K562 (cell line): ENCODE results near the gene CDKN2C. TPM values are rescaled to one million over a fixed set of nuclear protein-coding genes. Genes with fewer than 3 reads are reported as not detected.

Experiments
- BCL6 ChIP-seq: fragments of 250-450 bp; sonication (Bioruptor Pico); IDR thresholded peaks from 2 replicates; pipeline ENCODE4 v1.4.0; 2020
- CREB3L1 ChIP-seq: fragments of 450-650 bp; IDR thresholded peaks from 2 replicates; pipeline ENCODE4 v1.6.1; 2014; ENCODE audit warnings: low read depth, mild to moderate bottlenecking, moderate library complexity, borderline replicate concordance
- CXXC5 ChIP-seq: fragments of 250-450 bp; sonication (Bioruptor Pico); IDR thresholded peaks from 2 replicates; pipeline ENCODE4 v1.8.0; 2022; ENCODE audit warnings: inconsistent platforms, mild to moderate bottlenecking, moderate library complexity
- E2F3 ChIP-seq: fragments of 250-450 bp; sonication (Bioruptor Pico); IDR thresholded peaks from 2 replicates; pipeline ENCODE4 v1.4.0; 2020; ENCODE audit warnings: mild to moderate bottlenecking
- EP400 ChIP-seq: fragments of 450-650 bp; IDR thresholded peaks from 2 replicates; pipeline ENCODE4 v1.6.1; 2017; ENCODE audit warnings: antibody characterized with exemption, mild to moderate bottlenecking, moderate library complexity
- MTA3 ChIP-seq: fragments of 450-650 bp; formaldehyde crosslinking; IDR thresholded peaks from 2 replicates; pipeline ENCODE4 v1.6.1; 2017; ENCODE audit warnings: mild to moderate bottlenecking, borderline replicate concordance
- PCBP2 ChIP-seq: fragments of 200-400 bp; formaldehyde crosslinking; IDR thresholded peaks from 2 replicates; pipeline ENCODE4 v1.6.1; 2018; ENCODE audit warnings: low read length, low read depth, mild to moderate bottlenecking, moderate library complexity; ENCODE audit not compliant: poor library complexity, severe bottlenecking
- RBBP5 ChIP-seq: fragments of 200-600 bp; sonication (generic); IDR thresholded peaks from 2 replicates; pipeline ENCODE4 v1.6.1; 2012; ENCODE audit warnings: borderline replicate concordance, mild to moderate bottlenecking, low read length, control low read depth, inconsistent platforms; ENCODE audit not compliant: insufficient read depth, poor library complexity, severe bottlenecking
- SAFB ChIP-seq: fragments of 200-400 bp; formaldehyde crosslinking; IDR thresholded peaks from 2 replicates; pipeline ENCODE4 v1.6.1; 2017; ENCODE audit warnings: low read depth, low read length, borderline replicate concordance
- SIX5 ChIP-seq, 2 experiments: IDR thresholded peaks; 2 replicates each; pipeline ENCODE4 v1.6.1; 2011; ENCODE audit warnings: low read length in 2 of 2, borderline replicate concordance in 1 of 2, low read depth in 1 of 2, mild to moderate bottlenecking in 1 of 2, moderate library complexity in 1 of 2; ENCODE audit not compliant: insufficient read depth in 1 of 2
- TSC22D4 ChIP-seq: fragments of 450-650 bp; IDR thresholded peaks from 2 replicates; pipeline ENCODE4 v1.6.1; 2016; ENCODE audit warnings: missing genetic modification characterization, missing biosample characterization, control low read depth
- ZBTB40 ChIP-seq, 2 experiments: fragments of 450-650 bp in 1 of 2; sonication (generic) in 1 of 2; formaldehyde crosslinking in 1 of 2; IDR thresholded peaks; 2 replicates each; pipeline versions ENCODE4 v1.7.1 to v1.9.0; 2016 to 2022; ENCODE audit warnings: inconsistent platforms in 1 of 2, mild to moderate bottlenecking in 1 of 2, missing genetic modification reagents in 1 of 2
- ZNF165 ChIP-seq: fragments of 250-450 bp; sonication (Bioruptor Pico); IDR thresholded peaks from 2 replicates; pipeline ENCODE4 v1.4.0; 2020; ENCODE audit warnings: borderline replicate concordance
- ZNF384 ChIP-seq: IDR thresholded peaks from 2 replicates; pipeline ENCODE4 v1.6.1; 2012; ENCODE audit warnings: low read depth, low read length, improper control_type of control experiment
- ZNF431 ChIP-seq: sonication (generic); formaldehyde crosslinking; IDR thresholded peaks from 2 replicates; pipeline ENCODE4 v1.8.0; 2022; ENCODE audit warnings: mild to moderate bottlenecking, missing genetic modification reagents
- ZNF696 ChIP-seq: fragments of 250-450 bp; sonication (Bioruptor Pico); conservative IDR thresholded peaks from 2 replicates; pipeline ENCODE4 v1.4.0; 2020; ENCODE audit warnings: mild to moderate bottlenecking, moderate library complexity
- polyA plus RNA-seq, 8 experiments: library from polyadenylated mRNA; depleted of rRNA in 4 of 8; stranded (reverse) in 5 of 8; unstranded in 3 of 8; fragments of >200 nt; fragmentation: Nextera tagmentation in 2 of 8; fragmentation: Illumina TruSeq in 1 of 8; extraction: Ambion mirVana in 2 of 8; extraction: Trizol in 1 of 8; gene quantifications; 2 replicates each; pipeline versions ENCODE4 v1.2.1 to v1.2.3, GENCODE V29; 2011 to 2014; ENCODE audit warnings: inconsistent platforms in 1 of 8, missing spikeins in 1 of 8
- total RNA-seq, 7 experiments: library from RNA; depleted of rRNA in 6 of 7; stranded (reverse); fragments of >200 nt in 6 of 7; fragmentation: Illumina TruSeq in 2 of 7; extraction: Trizol in 2 of 7; gene quantifications; 2 replicates each; pipeline versions ENCODE4 v1.2.1 to v1.2.3, GENCODE V29; 2011 to 2021; ENCODE audit warnings: low replicate concordance in 1 of 7

The CDKN2C gene
- total and polyA plus RNA-seq, 9 of the 15 experiments (the other 6 are each of a cell fraction or from before 2014, with no cell fraction given) = 11.9 to 74.3 (median 45.9) TPM

GRCh38 chr1:50978852-50979781 lies 9.1 kb downstream of the CDKN2C start (continued):
- no peak for TF ChIP-seq SAFB
- no peak for TF ChIP-seq ZNF431 (CRISPR knock-in tag)
- TF ChIP-seq E2F3 = no peak
- TF ChIP-seq ZNF696 (CRISPR knock-in tag) = no peak
- 0 out of 2 replicates have a peak, but pooled peaks have one; percentile 25 for TF ChIP-seq CXXC5
- peak; percentile 20 for TF ChIP-seq EP400
- TF ChIP-seq ZNF384 = no peak
- TF ChIP-seq CREB3L1 = peak; percentile 16; the same call in 1 of the 2 replicates
- peak; percentile 44; the same call in 1 of the 2 replicates for TF ChIP-seq ZBTB40 (IDR thresholded peaks at IDR 0.05)
- no peak for TF ChIP-seq ZBTB40 (CRISPR knock-in tag; IDR thresholded peaks at IDR 0.05)
- TF ChIP-seq SIX5 (IDR thresholded peaks at IDR 0.05; ENCODE audit: borderline replicate concordance in 1 of 2, insufficient read depth in 1 of 2, low read depth in 1 of 2, low read length in 2 of 2) = no peak
- TF ChIP-seq MTA3 = 0 out of 2 replicates have a peak, but pooled peaks have one; percentile 15
- TF ChIP-seq TSC22D4 (tag) = no peak
- no peak for TF ChIP-seq BCL6 (CRISPR knock-in tag)
- no peak for TF ChIP-seq RBBP5
- TF ChIP-seq ZNF165 (CRISPR knock-in tag) = no peak
- no peak for TF ChIP-seq PCBP2
